GM18507 (cell line): ENCODE measurements around the gene NRG2.

ENCODE experiments used
- DNase-seq: peaks from one replicate; pipeline ENCODE4 v3.0.0; 2011; ENCODE audit warnings: low read depth; ENCODE audit not compliant: insufficient read length; ENCODE audit errors: extremely low spot score
- FAIRE-seq: peaks from 2 replicates; lab custom pipeline; 2011; peaks lifted over from hg19 to GRCh38; lab: Jason Lieb, UNC

Gene NRG2

GRCh38 chr5:140041492-140042392, 1.4 kb downstream of the NRG2 start:
- no peak for DNase-seq
- peak; percentile 41 for FAIRE-seq

GRCh38 chr5:140041099-140041491, 2.0 kb downstream of the NRG2 start:
- DNase-seq (no peak), FAIRE-seq (peak; percentile 38)

- DNase-seq, result no peak
- no peak for FAIRE-seq
Observed at GRCh38 chr5:140040358-140040757, 2.7 kb downstream of the NRG2 start.

- FAIRE-seq, result peak; percentile 79
- DNase-seq, result no peak
Observed at GRCh38 chr5:140039561-140039960, 3.5 kb downstream of the NRG2 start.

- FAIRE-seq (peak; percentile 86), DNase-seq (no peak)
Observed at GRCh38 chr5:140038373-140038957, 4.6 kb downstream of the NRG2 start.

- FAIRE-seq (no peak), DNase-seq (no peak)
Observed at GRCh38 chr5:140037012-140037411, 6.1 kb downstream of the NRG2 start.

GRCh38 chr5:140035881-140036280, 7.2 kb downstream of the NRG2 start:
- DNase-seq (no peak), FAIRE-seq (no peak)

GRCh38 chr5:140033037-140033760, 9.9 kb downstream of the NRG2 start:
- FAIRE-seq (no peak), DNase-seq (no peak)

- no peak for FAIRE-seq
- DNase-seq, result no peak
Observed at GRCh38 chr5:140032296-140032695, 10.8 kb downstream of the NRG2 start.

- DNase-seq (no peak), FAIRE-seq (no peak)
Observed at GRCh38 chr5:140027807-140028206, 15.3 kb downstream of the NRG2 start.

- DNase-seq, result no peak
- FAIRE-seq, result no peak
Observed at GRCh38 chr5:140025736-140026135, 17.4 kb downstream of the NRG2 start.

GRCh38 chr5:140024928-140025327, 18.2 kb downstream of the NRG2 start:
- FAIRE-seq, result peak; percentile 24

GRCh38 chr5:140023611-140024191, 19.4 kb downstream of the NRG2 start:
- FAIRE-seq (no peak), DNase-seq (no peak)

More at GRCh38 chr5:140024928-140025327, 18.2 kb downstream of the NRG2 start:
- no peak for DNase-seq

GRCh38 chr5:140020601-140021177, 22.4 kb downstream of the NRG2 start:
- FAIRE-seq (no peak), DNase-seq (no peak)

- no peak for DNase-seq
- no peak for FAIRE-seq
Observed at GRCh38 chr5:140018920-140019644, 24.0 kb downstream of the NRG2 start.

GRCh38 chr5:140018517-140018916, 24.6 kb downstream of the NRG2 start:
- FAIRE-seq, result no peak
- DNase-seq, result no peak

GRCh38 chr5:140018096-140018481, 25.0 kb downstream of the NRG2 start:
- no peak for DNase-seq
- FAIRE-seq, result no peak

- FAIRE-seq, result no peak
- DNase-seq, result no peak
Observed at GRCh38 chr5:140017397-140018095, 25.6 kb downstream of the NRG2 start.
